Islet precursor cell (in vitro differentiated cells): ENCODE results near the gene YY1.
"Not testable (repeated sequence)": the region's sequence is repeated elsewhere in the genome, so short reads cannot be mapped to it uniquely, and the experiment has no call there.

ENCODE experiments used
- DNase-seq: peaks from one replicate; pipeline ENCODE4 v3.0.0-alpha.2; 2018

YY1 gene

GRCh38 chr14:100213956-100214769 is 24.8 kb upstream of the YY1 start:
- peak; percentile 95 for DNase-seq

- no peak for DNase-seq
These were observed 24.2 kb upstream of the YY1 start for GRCh38 chr14:100214770-100215083.

- DNase-seq: no peak
These were observed 23.5 kb upstream of the YY1 start for GRCh38 chr14:100215330-100215885.

GRCh38 chr14:100219126-100219785 is 19.7 kb upstream of the YY1 start:
- DNase-seq: no peak

- DNase-seq: peak; percentile 83
These were observed 17.3 kb upstream of the YY1 start for GRCh38 chr14:100221533-100222223.

GRCh38 chr14:100222224-100223093 is 16.5 kb upstream of the YY1 start:
- DNase-seq: no peak

GRCh38 chr14:100223332-100224201 is 15.4 kb upstream of the YY1 start:
- peak; percentile 67 for DNase-seq

- DNase-seq: no peak
These were observed 14.6 kb upstream of the YY1 start for GRCh38 chr14:100224229-100224866.

- DNase-seq: no peak
These were observed 13.8 kb upstream of the YY1 start for GRCh38 chr14:100225169-100225568.

- no peak for DNase-seq
These were observed 8.6 kb upstream of the YY1 start for GRCh38 chr14:100230361-100230760.

GRCh38 chr14:100234511-100234910 is 4.4 kb upstream of the YY1 start:
- no peak for DNase-seq

GRCh38 chr14:100236271-100236818 is 2.6 kb upstream of the YY1 start:
- DNase-seq: not testable (repeated sequence)

- no peak for DNase-seq
These were observed 2.1 kb upstream of the YY1 start for GRCh38 chr14:100236881-100237280.

- DNase-seq: peak; percentile 59
These were observed 1.1 kb upstream of the YY1 start for GRCh38 chr14:100237735-100238418.

GRCh38 chr14:100239211-100239839 is 381 bp downstream of the YY1 start:
- no peak for DNase-seq

GRCh38 chr14:100239840-100240667 is 1.1 kb downstream of the YY1 start:
- peak; percentile 95 for DNase-seq

GRCh38 chr14:100240668-100241032 is 1.7 kb downstream of the YY1 start:
- DNase-seq: no peak

GRCh38 chr14:100241279-100241678 is 2.3 kb downstream of the YY1 start:
- no peak for DNase-seq

- DNase-seq: no peak
These were observed 4.1 kb downstream of the YY1 start for GRCh38 chr14:100243020-100243419.
